Body of pancreas (tissue), 4 donors: ENCODE results near the gene ARVCF.

Experiments
- POLR2A ChIP-seq, 3 donors: fragments of 450-650 bp; IDR thresholded peaks; one replicate each; pipeline ENCODE4 v1.6.1; 2016; ENCODE audit warnings: antibody characterized with exemption in 3 of 3, mild to moderate bottlenecking in 2 of 3
- TF ChIP-seq, protein P1 (sequence below), 7 experiments: fragments of 450-650 bp in 4 of 7; fragments of 200-600 bp in 3 of 7; sonication (generic) in 3 of 7; IDR thresholded peaks; one replicate each; pipeline ENCODE4 v1.5.1; 2016 to 2019; ENCODE audit warnings: antibody characterized with exemption in 7 of 7

DNA sequence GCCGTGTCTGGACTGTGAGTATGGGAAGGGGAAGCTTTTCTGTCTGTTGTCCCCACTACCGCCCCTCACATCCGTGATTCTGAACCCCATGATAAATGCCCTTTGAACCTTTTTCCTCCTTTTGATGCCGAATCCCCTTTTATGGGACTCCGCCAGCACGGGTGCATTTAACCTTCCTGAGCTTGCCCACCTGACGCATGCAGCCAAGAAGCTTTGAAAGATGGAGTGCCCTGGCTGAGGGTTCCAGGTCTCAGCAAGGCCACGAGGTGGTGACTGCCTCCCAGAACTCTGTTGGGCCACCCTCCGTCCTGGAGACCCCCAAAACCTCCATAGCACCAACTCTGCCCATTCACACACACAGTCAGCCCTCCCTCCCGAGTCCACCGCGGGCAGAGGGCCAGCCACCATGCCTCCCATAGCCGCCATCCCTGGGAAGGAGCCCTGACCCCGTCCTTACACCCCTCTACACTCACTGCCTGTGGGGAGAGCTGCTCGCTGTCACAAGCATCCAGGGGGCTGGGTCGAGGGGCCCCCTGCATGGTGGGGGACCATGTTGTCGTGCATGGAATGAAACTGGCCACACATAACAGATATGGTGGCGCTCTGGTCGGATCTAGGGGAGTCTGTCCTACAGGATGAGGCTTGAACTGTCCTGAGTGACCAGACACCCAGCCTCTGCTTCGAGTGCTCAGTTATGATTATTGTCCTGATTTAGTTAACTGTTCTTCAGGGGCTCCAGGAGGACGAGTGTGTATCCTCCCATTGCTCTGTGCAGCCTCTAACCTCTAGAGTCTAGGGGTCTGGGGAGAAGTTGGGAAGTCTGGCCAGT lies 75.9 kb downstream of the ARVCF start:
- TF ChIP-seq POLR2A (IDR thresholded peaks at IDR 0.05) = no peak
- TF ChIP-seq, protein P1, sequence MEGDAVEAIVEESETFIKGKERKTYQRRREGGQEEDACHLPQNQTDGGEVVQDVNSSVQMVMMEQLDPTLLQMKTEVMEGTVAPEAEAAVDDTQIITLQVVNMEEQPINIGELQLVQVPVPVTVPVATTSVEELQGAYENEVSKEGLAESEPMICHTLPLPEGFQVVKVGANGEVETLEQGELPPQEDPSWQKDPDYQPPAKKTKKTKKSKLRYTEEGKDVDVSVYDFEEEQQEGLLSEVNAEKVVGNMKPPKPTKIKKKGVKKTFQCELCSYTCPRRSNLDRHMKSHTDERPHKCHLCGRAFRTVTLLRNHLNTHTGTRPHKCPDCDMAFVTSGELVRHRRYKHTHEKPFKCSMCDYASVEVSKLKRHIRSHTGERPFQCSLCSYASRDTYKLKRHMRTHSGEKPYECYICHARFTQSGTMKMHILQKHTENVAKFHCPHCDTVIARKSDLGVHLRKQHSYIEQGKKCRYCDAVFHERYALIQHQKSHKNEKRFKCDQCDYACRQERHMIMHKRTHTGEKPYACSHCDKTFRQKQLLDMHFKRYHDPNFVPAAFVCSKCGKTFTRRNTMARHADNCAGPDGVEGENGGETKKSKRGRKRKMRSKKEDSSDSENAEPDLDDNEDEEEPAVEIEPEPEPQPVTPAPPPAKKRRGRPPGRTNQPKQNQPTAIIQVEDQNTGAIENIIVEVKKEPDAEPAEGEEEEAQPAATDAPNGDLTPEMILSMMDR (IDR thresholded peaks at IDR 0.05) = no peak
